Heart left ventricle (tissue), 13 donors: ENCODE measurements around the gene SH3TC1.

Source experiments
- POLR2A ChIP-seq, 2 donors: fragments of 450-650 bp; IDR thresholded peaks; one replicate each; pipeline ENCODE4 v1.6.1; 2017; ENCODE audit warnings: antibody characterized with exemption in 2 of 2, mild to moderate bottlenecking in 2 of 2, moderate library complexity in 2 of 2
- TF ChIP-seq, protein P1 (sequence below), 12 donors: fragments of 200-600 bp; sonication (generic) in 4 of 12; IDR thresholded peaks; one replicate each; pipeline versions ENCODE4 v1.5.0 to v1.8.0; 2018 to 2022; ENCODE audit warnings: antibody characterized with exemption in 12 of 12, mild to moderate bottlenecking in 5 of 12
- donor health status: ischemic (EF 13 %, LVEDD 7.1; RV severe dilation, severe dysfunction).
- donor health status: DM: no; HTN: yes; CAD: no.
- donor health status: DM: no; HTN: no; CAD: no.
- donor health status: ischemic (EF 25% LVEDD 6.9; RV normal size, moderate dysfunction).
- donor health status: ischemic (EF 25% LVEDD 5.7; RV mildly dilated, moderate dysfunction).
- donor health status: ischemic (EF 35%, LVEDD 5.7; RV mildly dilated, moderate dysfunction).
- donor health status: nonischemic (EF 11% LVEDD 7.7; RV severe dilation, severe dysfunction).
- donor health status: DM: yes; HTN: yes; CAD: no.
- donor health status: PGD.
- donor health status: ischemic (EF 29% LVEDD 5.4; RV normal size, mild dysfunction).
- donor health status: nonischemic (EF 23%, LVEDD 6.1; RV moderate dilation, normal function).

DNA sequence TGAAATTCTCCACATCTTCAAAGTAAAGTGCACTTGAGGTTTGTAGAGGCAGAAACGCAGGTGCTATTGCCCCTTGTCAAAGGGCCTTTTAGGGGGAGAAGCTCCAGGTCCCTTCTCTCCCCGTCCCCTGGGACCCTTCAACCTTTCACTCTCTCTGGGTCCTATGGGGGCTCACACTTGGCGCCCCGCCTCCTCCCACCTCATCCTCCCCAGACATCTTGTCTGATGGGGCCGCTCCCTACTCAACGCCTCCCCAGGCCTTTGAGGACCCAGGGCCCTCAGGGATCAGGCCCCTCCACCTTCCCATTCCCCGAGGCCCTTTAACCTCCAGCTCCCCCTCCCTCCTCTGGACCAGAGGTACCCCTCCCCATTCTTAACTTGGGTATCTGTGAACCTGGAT is 69.1 kb downstream of the SH3TC1 start:
- TF ChIP-seq, protein P1, sequence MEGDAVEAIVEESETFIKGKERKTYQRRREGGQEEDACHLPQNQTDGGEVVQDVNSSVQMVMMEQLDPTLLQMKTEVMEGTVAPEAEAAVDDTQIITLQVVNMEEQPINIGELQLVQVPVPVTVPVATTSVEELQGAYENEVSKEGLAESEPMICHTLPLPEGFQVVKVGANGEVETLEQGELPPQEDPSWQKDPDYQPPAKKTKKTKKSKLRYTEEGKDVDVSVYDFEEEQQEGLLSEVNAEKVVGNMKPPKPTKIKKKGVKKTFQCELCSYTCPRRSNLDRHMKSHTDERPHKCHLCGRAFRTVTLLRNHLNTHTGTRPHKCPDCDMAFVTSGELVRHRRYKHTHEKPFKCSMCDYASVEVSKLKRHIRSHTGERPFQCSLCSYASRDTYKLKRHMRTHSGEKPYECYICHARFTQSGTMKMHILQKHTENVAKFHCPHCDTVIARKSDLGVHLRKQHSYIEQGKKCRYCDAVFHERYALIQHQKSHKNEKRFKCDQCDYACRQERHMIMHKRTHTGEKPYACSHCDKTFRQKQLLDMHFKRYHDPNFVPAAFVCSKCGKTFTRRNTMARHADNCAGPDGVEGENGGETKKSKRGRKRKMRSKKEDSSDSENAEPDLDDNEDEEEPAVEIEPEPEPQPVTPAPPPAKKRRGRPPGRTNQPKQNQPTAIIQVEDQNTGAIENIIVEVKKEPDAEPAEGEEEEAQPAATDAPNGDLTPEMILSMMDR (IDR thresholded peaks at IDR 0.05) = no peak
- TF ChIP-seq POLR2A (IDR thresholded peaks at IDR 0.05) = no peak
